Activated naive CD4-positive, alpha-beta T cell treated with anti-CD3 and anti-CD28 coated beads, Interleukin-2, amount 50 U/mL, for 72 hours (primary cell): ENCODE results near the gene POU6F2. TPM values are rescaled to one million over a fixed set of nuclear protein-coding genes. Genes with fewer than 3 reads are reported as not detected.
"Not testable (repeated sequence)": the region's sequence is repeated elsewhere in the genome, so short reads cannot be mapped to it uniquely, and the experiment has no call there.

Experiments
- ATAC-seq, 2 donors: fragments of 150-1000 bp; cut with Tn5 transposase; 2 replicates each; pipeline ENCODE4 v1.10.0; 2021; ENCODE audit warnings: mild to moderate bottlenecking in 2 of 2, moderate library complexity in 2 of 2
- DNase-seq, 2 donors: peaks; one replicate each; pipeline ENCODE4 v3.0.0; 2021 to 2022; ENCODE audit warnings: low spot score in 2 of 2
- H3K27ac Mint-ChIP-seq, 2 donors: one replicate each; pipeline ENCODE4 v1.8.0; 2022; ENCODE audit warnings: mild to moderate bottlenecking in 2 of 2, mixed read lengths in 2 of 2
- H3K36me3 Mint-ChIP-seq, 2 donors: one replicate each; pipeline ENCODE4 v1.8.0; 2022; ENCODE audit warnings: mixed read lengths in 2 of 2
- H3K9me3 Mint-ChIP-seq, 2 donors: one replicate each; pipeline ENCODE4 v1.8.0; 2022; ENCODE audit warnings: mixed read lengths in 2 of 2
- total RNA-seq, 2 donors: library from RNA; stranded (reverse); gene quantifications; one replicate each; pipeline ENCODE4 v1.2.3, GENCODE V29; 2022

POU6F2 gene
- total RNA-seq, 2 donors from 2014 or later, result 0.16 to 0.18 TPM

- no peaks in the 10 kb centered on the region for H3K9me3 Mint-ChIP-seq
- H3K36me3 Mint-ChIP-seq, result no peaks in the 10 kb centered on the region
- no peak for DNase-seq
- ATAC-seq, result no peak
- no peak overlapping the region for H3K27ac Mint-ChIP-seq
These were observed 334.7 kb downstream of the POU6F2 start for GRCh38 chr7:39312254-39312989.

DNA sequence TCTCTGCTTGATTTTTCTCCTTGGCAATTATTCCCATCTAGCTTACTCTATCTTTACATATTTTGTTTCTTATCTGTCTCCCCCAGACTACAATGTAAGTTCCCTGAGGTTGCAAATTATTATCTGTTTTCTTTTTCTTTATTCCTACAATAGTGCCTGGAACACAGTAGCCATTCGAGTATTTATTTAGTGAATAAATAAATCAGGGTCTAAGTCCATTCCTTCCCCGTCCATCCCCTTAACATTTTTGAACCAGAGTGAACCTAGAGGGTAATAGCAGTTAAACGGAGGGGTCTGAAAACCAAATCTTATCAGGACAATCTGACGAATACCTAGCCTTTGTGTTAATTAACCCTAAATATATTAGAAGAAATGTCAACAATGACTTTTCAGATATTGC lies 335.7 kb downstream of the POU6F2 start:
- DNase-seq (no peak), ATAC-seq (no peak)
- H3K9me3 Mint-ChIP-seq, result no peaks in the 10 kb centered on the region
- H3K27ac Mint-ChIP-seq, result no peak overlapping the region
- no peaks in the 10 kb centered on the region for H3K36me3 Mint-ChIP-seq

GRCh38 chr7:39313974-39314373 lies 336.3 kb downstream of the POU6F2 start:
- Mint-ChIP-seq H3K27ac (no peak overlapping the region), H3K9me3 (no peaks in the 10 kb centered on the region), H3K36me3 (no peaks in the 10 kb centered on the region)
- ATAC-seq (no peak), DNase-seq (no peak)

DNA sequence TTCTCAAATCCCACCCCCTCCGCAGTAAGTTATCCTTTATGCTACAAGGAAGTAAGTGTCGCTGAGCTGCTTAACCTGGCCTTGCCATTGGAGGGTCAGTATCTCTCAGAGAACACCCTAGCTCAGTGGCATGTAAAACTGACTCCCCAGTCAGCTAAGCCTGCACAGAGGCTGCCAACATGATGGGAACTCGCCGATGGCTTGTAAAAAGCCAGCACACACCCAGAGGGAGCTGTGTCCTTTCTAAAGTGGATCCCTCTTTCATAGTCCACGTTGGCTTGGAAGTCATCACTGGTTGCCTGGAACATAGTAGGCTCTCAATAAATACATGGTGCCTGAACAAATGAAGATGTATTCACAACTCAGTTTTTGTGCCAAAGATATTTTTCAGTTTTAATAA lies 339.4 kb downstream of the POU6F2 start:
- ATAC-seq (no peak), DNase-seq (no peak)
- Mint-ChIP-seq H3K36me3 (no peaks in the 10 kb centered on the region), H3K27ac (no peak overlapping the region), H3K9me3 (no peaks in the 10 kb centered on the region)

- H3K36me3 Mint-ChIP-seq, result no peaks in the 10 kb centered on the region
- no peak overlapping the region for H3K27ac Mint-ChIP-seq
- no peak for ATAC-seq
- H3K9me3 Mint-ChIP-seq, result no peaks in the 10 kb centered on the region
- no peak for DNase-seq
These were observed 340.2 kb downstream of the POU6F2 start for GRCh38 chr7:39317896-39318295.

DNA sequence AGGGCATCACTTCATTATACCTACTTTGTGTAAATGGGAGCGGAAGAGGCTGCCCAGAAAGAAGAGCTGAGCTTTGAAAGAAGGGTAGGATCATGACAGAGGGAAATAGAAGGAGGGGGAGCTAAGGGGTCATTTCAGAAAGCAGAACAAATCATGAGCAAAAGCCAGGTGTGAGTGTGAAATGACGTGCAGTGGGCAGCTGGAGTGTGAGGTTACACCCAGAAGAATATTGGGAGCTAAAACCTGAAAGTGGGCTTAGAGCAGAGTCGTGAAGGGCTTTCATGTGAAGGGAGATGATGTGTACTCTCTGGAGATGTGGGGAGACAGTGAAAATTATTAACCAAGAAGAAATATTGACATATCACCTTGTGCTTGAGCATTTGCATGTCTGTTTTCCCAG lies 343.5 kb downstream of the POU6F2 start:
- Mint-ChIP-seq H3K9me3 (no peaks in the 10 kb centered on the region), H3K27ac (no peak overlapping the region), H3K36me3 (no peaks in the 10 kb centered on the region)
- ATAC-seq (no peak), DNase-seq (no peak)

GRCh38 chr7:39321909-39322498 lies 344.3 kb downstream of the POU6F2 start:
- ATAC-seq (no peak), DNase-seq (no peak)
- Mint-ChIP-seq H3K9me3 (no peaks in the 10 kb centered on the region), H3K27ac (no peak overlapping the region), H3K36me3 (no peaks in the 10 kb centered on the region)

DNA sequence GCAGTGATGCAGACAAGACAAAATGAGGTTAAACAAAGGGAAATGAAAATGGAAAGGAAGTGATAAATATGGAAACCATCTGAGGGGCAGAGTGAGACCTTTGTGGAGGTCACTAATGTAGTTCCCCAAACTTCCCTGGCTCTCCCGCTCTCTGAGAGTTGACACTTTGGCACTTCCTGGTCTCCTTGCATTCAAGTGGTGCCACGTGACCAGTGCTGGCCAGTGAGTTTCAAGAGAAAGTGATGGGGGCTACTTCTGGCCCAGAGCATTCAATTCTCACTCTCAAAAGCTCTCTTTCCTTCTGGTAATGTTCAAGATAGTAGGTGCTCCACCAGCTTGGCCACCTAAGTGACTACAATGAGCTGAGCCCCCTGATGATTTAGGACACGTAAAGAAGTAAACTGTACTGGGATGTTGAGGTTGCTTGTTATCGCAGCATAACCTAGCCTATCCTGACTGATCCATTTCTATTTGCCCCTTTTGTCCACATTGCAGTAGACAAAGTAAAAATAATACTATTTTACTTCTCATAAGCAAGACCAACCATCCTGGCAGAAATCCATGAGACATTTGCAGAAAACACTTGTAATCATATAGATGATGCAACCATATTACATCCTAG lies 346.5 kb downstream of the POU6F2 start:
- ATAC-seq (no peak), DNase-seq (no peak)
- no peaks in the 10 kb centered on the region for H3K9me3 Mint-ChIP-seq
- no peak overlapping the region for H3K27ac Mint-ChIP-seq
- H3K36me3 Mint-ChIP-seq, result no peaks in the 10 kb centered on the region

DNA sequence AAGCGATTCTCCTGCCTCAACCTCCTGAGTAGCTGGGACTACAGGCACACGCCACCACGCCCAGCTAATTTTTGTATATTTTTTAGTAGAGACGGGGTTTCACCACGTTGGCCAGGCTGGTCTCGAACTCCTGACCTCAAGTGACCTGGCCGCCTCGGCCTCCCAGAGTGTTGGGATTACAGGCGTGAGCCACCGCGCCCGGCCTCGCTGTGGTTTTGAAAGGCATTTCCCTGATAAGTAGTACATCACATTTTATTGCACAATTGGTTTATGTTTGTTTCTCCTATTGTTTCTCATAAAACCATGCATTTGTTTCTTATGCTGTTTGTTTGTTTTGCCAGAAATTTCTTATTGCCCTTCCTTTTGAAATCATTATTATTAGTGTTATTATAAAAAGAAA lies 353.9 kb downstream of the POU6F2 start:
- H3K36me3 Mint-ChIP-seq, H3K27ac Mint-ChIP-seq, ATAC-seq, DNase-seq, H3K9me3 Mint-ChIP-seq: not testable (repeated sequence)

- Mint-ChIP-seq H3K9me3 (no peaks in the 10 kb centered on the region), H3K36me3 (no peaks in the 10 kb centered on the region), H3K27ac (no peak overlapping the region)
- DNase-seq (no peak), ATAC-seq (no peak)
These were observed 354.4 kb downstream of the POU6F2 start for GRCh38 chr7:39332142-39332541.

- Mint-ChIP-seq H3K9me3 (no peaks in the 10 kb centered on the region), H3K36me3 (no peaks in the 10 kb centered on the region), H3K27ac (no peak overlapping the region)
- DNase-seq (no peak), ATAC-seq (no peak)
These were observed 356.0 kb downstream of the POU6F2 start for GRCh38 chr7:39333701-39334100.

- ATAC-seq (no peak), DNase-seq (no peak)
- Mint-ChIP-seq H3K27ac (no peak overlapping the region), H3K9me3 (no peaks in the 10 kb centered on the region), H3K36me3 (no peaks in the 10 kb centered on the region)
These were observed 358.7 kb downstream of the POU6F2 start for GRCh38 chr7:39336442-39336841.

DNA sequence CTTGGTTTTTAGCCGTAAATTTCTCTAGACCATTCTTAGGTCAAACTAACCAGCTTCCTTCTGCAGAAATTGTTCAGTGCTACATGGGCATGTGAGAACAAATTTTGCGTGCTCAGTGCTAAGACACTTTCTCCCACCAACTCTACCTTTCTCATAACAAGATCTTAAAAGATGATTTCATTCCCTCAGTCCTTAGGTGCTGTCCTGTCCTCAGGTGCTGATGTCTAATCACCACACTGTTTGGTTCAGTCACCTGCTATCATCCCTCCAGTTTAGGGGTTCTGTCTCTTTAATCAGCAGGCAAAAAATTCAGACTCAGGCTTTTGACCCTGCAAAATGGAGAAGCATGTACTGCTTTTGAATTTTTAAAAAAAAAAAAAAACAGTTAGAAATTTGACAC lies 361.0 kb downstream of the POU6F2 start:
- no peak for ATAC-seq
- no peaks in the 10 kb centered on the region for H3K36me3 Mint-ChIP-seq
- no peaks in the 10 kb centered on the region for H3K9me3 Mint-ChIP-seq
- no peak overlapping the region for H3K27ac Mint-ChIP-seq
- DNase-seq, result no peak

DNA sequence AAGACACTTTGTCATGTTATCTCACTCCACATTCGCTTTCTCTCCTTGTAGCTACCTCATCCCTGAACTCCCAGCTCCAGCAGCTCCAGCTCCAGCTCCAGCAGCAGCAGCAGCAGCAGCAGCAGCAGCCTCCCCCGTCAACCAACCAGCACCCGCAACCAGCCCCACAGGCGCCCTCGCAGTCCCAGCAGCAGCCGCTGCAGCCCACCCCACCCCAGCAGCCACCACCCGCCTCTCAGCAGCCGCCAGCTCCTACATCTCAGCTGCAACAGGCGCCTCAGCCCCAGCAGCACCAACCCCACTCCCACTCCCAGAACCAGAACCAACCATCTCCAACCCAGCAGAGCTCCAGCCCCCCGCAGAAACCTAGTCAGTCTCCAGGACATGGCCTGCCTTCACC lies 361.9 kb downstream of the POU6F2 start:
- DNase-seq, result no peak
- Mint-ChIP-seq H3K9me3 (no peaks in the 10 kb centered on the region), H3K36me3 (no peaks in the 10 kb centered on the region), H3K27ac (no peak overlapping the region)
- no peak for ATAC-seq

DNA sequence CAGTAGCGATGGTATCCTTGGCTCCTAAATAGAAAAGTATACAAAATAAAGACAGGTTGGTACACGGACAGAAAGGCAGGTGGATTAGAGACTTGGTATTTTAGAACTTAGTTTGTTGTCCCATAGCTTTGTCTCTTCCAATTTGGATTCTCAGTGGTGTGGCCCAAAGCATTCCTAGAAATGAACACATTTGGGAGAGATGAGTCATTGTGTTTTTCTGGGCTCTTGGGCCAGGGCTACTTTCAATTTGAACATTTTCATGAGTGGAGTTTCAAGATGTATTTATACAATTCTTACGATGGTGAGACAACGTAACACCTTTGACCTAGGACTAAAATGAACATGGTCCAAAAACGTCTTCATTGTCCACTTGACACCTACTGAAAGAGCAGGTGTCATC lies 363.4 kb downstream of the POU6F2 start:
- H3K9me3 Mint-ChIP-seq, result no peaks in the 10 kb centered on the region
- DNase-seq, result no peak
- no peaks in the 10 kb centered on the region for H3K36me3 Mint-ChIP-seq
- ATAC-seq, result no peak
- H3K27ac Mint-ChIP-seq, result no peak overlapping the region

DNA sequence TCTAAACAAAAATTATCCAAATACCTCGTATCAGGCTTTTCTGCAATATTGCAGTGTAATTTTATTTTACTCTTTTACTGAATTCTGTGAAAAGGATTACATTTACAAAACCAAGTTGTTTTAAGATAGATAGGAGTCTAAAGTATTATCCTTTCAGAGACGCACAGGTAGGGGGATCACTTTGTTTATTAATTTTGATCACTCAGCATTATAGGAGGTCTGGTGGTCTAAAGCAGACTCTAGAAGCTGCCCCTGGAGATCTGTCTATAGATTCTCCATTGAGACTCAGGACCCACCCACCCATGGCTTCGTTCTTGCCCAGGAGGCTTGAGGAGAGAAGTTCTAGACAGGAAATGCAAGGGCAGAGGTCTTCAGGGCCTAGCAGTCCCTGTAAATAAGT lies 365.1 kb downstream of the POU6F2 start:
- Mint-ChIP-seq H3K27ac (no peak overlapping the region), H3K9me3 (no peaks in the 10 kb centered on the region), H3K36me3 (no peaks in the 10 kb centered on the region)
- no peak for DNase-seq
- ATAC-seq, result no peak

- H3K36me3 Mint-ChIP-seq, result no peaks in the 10 kb centered on the region
- no peak overlapping the region for H3K27ac Mint-ChIP-seq
- DNase-seq (no peak), ATAC-seq (no peak)
- no peaks in the 10 kb centered on the region for H3K9me3 Mint-ChIP-seq
These were observed 371.9 kb downstream of the POU6F2 start for GRCh38 chr7:39349452-39350123.
